Central memory CD8-positive, alpha-beta T cell (primary cell): ENCODE results near the gene LCN1.
"Not testable (repeated sequence)": the region's sequence is repeated elsewhere in the genome, so short reads cannot be mapped to it uniquely, and the experiment has no call there.

ENCODE experiments used
- ATAC-seq: fragments of 150-1000 bp; cut with Tn5 transposase; replicated peaks from 2 replicates; pipeline ENCODE4 v1.10.0; 2022; ENCODE audit warnings: mild to moderate bottlenecking, moderate FRiP score, moderate number of reproducible peaks; ENCODE audit not compliant: poor library complexity, severe bottlenecking; ENCODE audit errors: extremely low read depth
- DNase-seq, 2 donors: peaks; one replicate each; pipeline ENCODE4 v3.0.0; 2021; ENCODE audit warnings: low spot score in 2 of 2
- H3K27ac Mint-ChIP-seq: one replicate; pipeline ENCODE4 v1.8.0; 2022; ENCODE audit warnings: low read depth, mild to moderate bottlenecking, moderate library complexity, mixed read lengths
- H3K27me3 Mint-ChIP-seq: one replicate; pipeline ENCODE4 v1.8.0; 2022; ENCODE audit warnings: mixed read lengths
- H3K36me3 Mint-ChIP-seq: one replicate; pipeline ENCODE4 v1.8.0; 2022; ENCODE audit warnings: mild to moderate bottlenecking, moderate library complexity, mixed read lengths; ENCODE audit not compliant: insufficient read depth
- H3K4me1 Mint-ChIP-seq: one replicate; pipeline ENCODE4 v1.8.0; 2022; ENCODE audit warnings: mixed read lengths
- H3K4me3 Mint-ChIP-seq: one replicate; pipeline ENCODE4 v1.8.0; 2022; ENCODE audit warnings: mild to moderate bottlenecking, moderate library complexity, mixed read lengths
- H3K9me3 Mint-ChIP-seq: one replicate; pipeline ENCODE4 v1.8.0; 2022; ENCODE audit warnings: mixed read lengths

Gene LCN1

DNA sequence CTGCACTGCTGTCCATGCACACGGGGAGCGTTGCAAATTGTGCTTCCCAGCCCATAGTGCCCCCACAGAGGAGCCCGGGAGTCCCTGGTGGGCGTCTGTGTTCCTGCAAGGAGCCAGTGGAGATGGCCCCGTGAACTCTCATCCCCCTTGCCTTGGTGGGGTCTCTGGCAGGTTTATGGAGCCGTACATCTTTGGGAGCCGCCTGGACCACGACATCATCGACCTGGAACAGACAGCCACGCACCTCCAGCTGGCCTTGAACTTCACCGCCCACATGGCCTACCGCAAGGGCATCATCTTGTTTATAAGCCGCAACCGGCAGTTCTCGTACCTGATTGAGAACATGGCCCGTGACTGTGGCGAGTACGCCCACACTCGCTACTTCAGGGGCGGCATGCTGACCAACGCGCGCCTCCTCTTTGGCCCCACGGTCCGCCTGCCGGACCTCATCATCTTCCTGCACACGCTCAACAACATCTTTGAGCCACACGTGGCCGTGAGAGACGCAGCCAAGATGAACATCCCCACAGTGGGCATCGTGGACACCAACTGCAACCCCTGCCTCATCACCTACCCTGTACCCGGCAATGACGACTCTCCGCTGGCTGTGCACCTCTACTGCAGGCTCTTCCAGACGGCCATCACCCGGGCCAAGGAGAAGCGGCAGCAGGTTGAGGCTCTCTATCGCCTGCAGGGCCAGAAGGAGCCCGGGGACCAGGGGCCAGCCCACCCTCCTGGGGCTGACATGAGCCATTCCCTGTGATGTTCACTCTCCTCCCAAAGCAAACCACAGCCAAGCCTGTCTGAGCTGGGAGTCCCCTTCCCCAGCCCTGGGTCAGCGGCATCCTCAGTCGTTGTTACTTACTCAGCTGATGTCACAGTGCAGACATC is 17.6 kb upstream of the LCN1 start:
- Mint-ChIP-seq H3K4me3 (peak overlapping the region; percentile 91), H3K27me3 (no peaks in the 10 kb centered on the region), H3K36me3 (peaks cover 18% of the 10 kb centered on the region), H3K27ac (no peak overlapping the region), H3K9me3 (peaks cover 3% of the 10 kb centered on the region), H3K4me1 (peaks cover 29% of the 10 kb centered on the region)
- no peak for ATAC-seq
- DNase-seq = no peak

DNA sequence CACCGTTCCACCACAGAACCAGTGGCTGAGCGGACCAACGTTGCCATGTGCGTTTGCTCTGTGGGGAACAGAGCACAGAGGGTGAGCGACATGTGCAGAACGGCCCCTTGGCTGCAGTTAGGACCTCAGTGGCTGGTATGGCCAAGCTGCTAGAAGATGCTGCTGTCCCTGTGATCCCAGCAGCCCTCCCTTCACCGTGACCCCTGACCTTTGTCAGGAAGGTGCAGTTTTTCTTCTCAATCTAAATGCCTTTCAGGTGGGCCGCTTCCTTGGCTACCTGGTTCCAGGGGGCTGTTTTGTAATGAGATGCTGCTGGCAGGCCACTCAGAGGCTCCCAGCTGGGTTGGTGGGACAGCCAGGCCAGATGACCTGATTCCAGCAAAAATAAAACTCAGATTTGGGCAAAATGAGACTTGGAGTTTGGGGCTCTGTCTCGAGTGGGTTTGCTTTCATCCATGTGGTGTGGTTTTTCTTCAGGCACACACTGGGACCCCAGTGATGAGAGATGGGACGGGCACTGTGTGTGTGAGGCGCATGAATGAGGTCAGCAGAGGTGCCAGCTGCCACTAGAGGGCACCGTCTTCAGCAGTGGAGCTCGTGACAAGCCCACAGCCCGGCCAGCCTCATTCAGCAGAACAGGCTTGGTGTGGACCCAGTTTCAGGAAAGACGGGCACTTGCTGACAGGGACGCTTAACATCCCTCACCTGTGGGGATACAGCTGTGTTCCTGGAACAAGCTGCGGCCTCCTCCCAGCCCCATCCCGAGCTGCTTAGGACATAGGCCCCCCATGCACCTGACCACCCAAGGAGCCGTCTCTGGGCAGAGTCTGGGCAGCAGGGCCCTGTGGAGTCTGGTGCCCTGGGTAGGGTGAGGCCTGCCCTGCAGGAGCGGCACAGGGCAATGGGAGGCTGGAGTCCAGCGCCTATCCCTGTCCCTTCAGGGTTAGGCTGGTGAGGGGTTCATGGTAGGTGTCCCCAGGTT is 16.7 kb upstream of the LCN1 start:
- H3K27me3 Mint-ChIP-seq = no peaks in the 10 kb centered on the region
- no peak for ATAC-seq
- H3K36me3 Mint-ChIP-seq = peaks cover 15% of the 10 kb centered on the region
- H3K9me3 Mint-ChIP-seq = peaks cover 13% of the 10 kb centered on the region
- H3K27ac Mint-ChIP-seq = no peak overlapping the region
- H3K4me1 Mint-ChIP-seq = peaks cover 25% of the 10 kb centered on the region
- no peak for DNase-seq
- H3K4me3 Mint-ChIP-seq = no peak overlapping the region

DNA sequence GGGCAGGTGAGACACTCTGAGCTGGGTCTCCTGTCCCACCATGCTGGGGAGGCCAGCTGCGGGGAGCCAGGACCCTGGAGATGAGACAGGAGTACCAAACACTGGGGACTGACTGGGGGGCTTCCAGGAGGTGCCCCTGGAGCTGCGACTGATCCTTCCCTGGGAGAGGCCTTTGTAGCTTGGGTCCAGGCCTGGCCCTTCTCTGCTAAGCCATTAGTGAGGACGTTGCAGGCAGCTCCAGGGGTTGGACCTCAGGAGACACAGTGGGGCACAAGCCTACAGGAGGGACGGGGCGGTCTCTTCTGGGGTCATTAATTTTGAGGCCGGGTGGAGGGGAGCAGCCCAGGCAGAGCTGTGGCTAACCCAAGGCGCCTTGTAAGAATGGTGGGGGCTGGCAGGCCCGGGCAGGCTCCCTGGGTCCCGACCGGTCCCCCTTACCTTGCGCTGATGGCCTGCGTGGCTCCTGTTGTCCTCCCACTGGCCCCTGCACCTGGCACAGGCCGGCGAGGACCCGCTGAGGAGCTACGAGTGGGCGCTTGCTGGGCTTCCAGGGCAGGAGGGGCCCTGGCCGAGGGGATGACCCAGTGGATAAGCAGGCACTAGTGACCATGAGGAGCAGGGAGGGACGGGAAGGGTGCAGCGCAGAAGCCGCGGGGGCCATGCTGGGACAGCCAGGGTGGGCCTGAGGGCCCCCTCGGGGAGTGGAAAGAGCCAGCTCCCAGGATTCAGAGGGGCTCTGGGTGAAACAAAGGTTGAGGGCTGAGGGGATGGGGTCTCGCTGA is 15.6 kb upstream of the LCN1 start:
- ATAC-seq (no peak), DNase-seq (no peak)
- peaks cover 13% of the 10 kb centered on the region for H3K9me3 Mint-ChIP-seq
- peaks cover 23% of the 10 kb centered on the region for H3K4me1 Mint-ChIP-seq
- H3K36me3 Mint-ChIP-seq = peaks cover 10% of the 10 kb centered on the region
- no peak overlapping the region for H3K4me3 Mint-ChIP-seq
- H3K27ac Mint-ChIP-seq = no peak overlapping the region
- no peaks in the 10 kb centered on the region for H3K27me3 Mint-ChIP-seq

DNA sequence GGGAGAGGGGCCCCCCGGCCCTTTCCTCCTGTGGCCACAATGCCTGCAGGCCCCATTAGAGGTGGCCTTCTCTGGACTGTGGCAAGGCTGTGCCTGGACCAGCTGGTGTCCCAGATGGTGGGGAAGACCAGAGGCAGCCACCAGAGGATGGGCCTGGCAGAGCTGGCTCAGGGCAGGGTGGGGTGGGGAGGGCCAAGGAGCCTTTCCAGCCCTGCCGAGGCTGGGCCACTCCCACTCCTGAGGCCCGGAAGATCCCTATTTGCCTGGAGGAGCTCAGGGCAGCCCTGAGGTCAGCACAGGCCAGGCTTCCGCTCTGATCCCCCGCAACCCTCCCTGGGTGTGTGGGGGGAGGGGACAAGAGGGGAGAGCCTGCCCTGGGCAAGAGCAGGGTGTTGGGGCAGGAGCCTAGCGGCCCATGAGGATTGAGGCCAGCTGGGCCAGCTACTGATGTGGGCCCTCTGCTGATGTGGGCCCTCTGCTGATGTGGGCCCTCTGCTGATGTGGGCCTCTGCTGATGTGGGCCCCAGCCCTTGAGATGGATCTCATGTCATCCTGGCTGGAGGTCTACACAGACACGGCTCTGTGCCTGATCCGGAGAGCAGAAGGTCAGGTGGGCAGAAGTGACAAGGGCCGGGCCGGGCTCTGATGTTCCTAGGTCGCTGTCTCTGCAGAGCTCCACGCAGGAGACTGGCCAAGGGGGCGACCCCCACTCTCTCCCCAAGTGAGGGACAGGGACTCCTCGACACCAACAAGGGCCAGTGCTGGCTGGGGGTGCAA is 14.7 kb upstream of the LCN1 start:
- H3K27ac Mint-ChIP-seq = no peak overlapping the region
- H3K9me3 Mint-ChIP-seq = peaks cover 13% of the 10 kb centered on the region
- DNase-seq (no peak), ATAC-seq (no peak)
- peaks cover 21% of the 10 kb centered on the region for H3K4me1 Mint-ChIP-seq
- no peaks in the 10 kb centered on the region for H3K27me3 Mint-ChIP-seq
- H3K36me3 Mint-ChIP-seq = peaks cover 9% of the 10 kb centered on the region
- H3K4me3 Mint-ChIP-seq = no peak overlapping the region

DNA sequence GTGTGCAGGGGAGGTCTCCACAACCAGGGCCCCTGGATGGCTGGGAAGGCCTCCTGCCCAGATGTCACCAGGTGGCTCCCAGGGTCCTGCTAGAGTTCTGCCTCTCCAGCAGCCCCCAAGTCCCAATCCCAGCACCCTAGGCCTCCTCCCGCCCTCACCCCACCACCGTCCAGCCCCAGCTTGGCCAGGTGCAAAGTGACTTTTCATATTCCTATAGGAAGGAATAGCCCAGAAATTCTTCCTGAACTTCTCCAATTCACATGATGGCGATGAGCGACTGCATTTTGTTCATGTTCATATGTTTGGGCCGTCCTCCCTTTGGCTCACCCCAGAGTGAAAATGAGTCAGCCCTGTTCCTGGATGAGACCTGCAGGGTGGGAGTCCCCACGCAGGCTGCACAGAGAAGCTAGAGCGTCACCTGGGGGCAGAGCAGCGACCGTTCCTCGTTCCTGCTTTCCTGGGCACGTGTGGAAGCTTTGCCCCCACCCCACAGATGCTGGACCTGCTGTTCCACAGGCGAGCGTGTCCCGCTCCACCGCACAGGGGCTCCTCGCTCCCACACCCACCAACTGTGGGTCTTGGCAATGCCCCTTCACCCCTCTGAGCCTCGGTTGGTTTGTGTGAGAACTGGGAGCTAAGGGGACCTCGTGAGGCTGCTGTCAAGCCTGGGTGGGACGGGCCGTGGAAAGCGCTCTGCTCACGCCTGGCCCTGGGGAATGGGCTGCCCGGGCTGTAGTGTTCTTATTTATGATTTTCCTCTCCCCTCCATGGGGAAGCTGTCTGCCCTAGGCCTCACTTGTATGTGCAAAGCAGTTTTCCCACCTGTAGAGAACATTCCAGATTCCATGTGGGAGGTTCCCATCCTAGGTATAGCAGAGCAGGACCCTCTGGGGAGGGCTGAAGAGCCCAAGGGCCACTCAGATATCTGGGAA is 13.9 kb upstream of the LCN1 start:
- Mint-ChIP-seq H3K4me1 (peaks cover 13% of the 10 kb centered on the region), H3K27ac (no peak overlapping the region), H3K9me3 (peaks cover 13% of the 10 kb centered on the region), H3K36me3 (peaks cover 7% of the 10 kb centered on the region), H3K27me3 (no peaks in the 10 kb centered on the region), H3K4me3 (no peak overlapping the region)
- DNase-seq (no peak), ATAC-seq (no peak)

DNA sequence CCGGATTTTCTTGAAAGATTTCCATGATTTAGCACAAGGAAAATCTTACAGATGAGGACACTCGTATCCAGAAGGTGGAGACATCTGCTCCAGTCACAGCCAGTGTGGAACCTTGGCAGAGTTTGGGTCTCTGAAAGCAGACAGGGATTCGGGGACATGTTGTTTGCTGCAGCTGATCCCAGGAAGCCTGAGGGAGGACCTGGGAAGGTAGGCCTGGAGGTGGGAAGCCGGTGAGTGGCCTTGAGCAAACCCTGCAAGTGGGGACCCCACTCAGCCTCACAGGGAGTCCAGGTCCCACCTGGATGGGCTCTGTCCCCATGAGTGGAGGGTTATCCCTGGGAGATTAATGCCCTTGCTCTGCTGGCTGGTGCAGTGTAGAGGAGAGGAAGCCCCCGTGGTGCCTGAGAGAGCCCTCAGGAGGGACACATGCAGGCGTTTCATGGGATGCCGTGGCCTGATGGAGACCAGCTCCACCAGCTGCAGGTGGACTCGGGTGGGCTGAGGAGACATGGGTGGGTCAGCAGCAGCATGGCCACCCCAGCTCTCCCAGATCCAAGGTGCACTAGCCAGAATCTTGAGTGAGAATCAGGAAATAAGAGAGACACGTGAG is 12.9 kb upstream of the LCN1 start:
- H3K27me3 Mint-ChIP-seq = no peaks in the 10 kb centered on the region
- H3K27ac Mint-ChIP-seq = no peak overlapping the region
- H3K36me3 Mint-ChIP-seq = peaks cover 2% of the 10 kb centered on the region
- peaks cover 13% of the 10 kb centered on the region for H3K9me3 Mint-ChIP-seq
- no peak overlapping the region for H3K4me3 Mint-ChIP-seq
- no peak for ATAC-seq
- peaks cover 4% of the 10 kb centered on the region for H3K4me1 Mint-ChIP-seq
- no peak for DNase-seq

DNA sequence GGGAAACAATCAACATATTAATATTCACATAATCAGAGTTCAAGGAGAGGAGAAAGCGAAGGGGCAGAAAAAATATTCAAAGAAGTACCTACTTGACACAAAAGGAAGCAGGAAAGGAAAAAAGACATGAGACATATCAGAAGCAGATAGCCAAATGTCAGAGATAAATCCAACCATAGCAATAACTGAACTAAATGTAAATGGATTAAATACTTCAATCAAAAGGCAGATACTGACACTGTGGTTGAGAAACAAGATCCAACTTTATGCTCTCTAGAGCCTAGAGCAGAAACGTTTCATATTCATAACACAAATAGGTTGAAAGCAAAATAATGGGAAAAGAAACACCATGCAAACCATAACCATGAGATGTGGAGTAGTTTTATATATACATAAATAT is 11.8 kb upstream of the LCN1 start:
- H3K4me1 Mint-ChIP-seq = no peaks in the 10 kb centered on the region
- peaks cover 2% of the 10 kb centered on the region for H3K36me3 Mint-ChIP-seq
- H3K9me3 Mint-ChIP-seq = peaks cover 13% of the 10 kb centered on the region
- DNase-seq (no peak), ATAC-seq (no peak)
- H3K27me3 Mint-ChIP-seq = no peaks in the 10 kb centered on the region
- H3K27ac Mint-ChIP-seq = no peak overlapping the region
- no peak overlapping the region for H3K4me3 Mint-ChIP-seq

DNA sequence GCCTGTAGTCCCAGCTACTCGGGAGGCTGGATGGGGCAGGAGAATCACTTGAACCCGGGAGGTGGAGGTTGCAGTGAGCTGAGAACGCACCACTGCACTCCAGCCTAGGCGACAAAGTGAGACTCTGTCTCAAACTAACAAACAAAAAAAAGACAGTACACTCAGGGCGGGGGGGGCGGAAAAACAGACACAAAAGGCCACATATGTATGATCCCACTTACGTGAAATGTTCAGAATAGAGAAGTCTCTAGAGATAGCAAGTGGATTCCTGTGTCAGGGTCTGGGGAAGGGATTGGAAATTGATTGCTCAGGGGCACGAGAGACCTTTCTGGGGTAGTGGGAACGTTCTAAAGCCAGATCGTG is 9.0 kb upstream of the LCN1 start:
- Mint-ChIP-seq H3K27ac (no peak overlapping the region), H3K4me3 (no peak overlapping the region), H3K9me3 (peaks cover 13% of the 10 kb centered on the region), H3K27me3 (peaks cover 3% of the 10 kb centered on the region), H3K4me1 (no peaks in the 10 kb centered on the region), H3K36me3 (no peaks in the 10 kb centered on the region)
- ATAC-seq (no peak), DNase-seq (no peak)

DNA sequence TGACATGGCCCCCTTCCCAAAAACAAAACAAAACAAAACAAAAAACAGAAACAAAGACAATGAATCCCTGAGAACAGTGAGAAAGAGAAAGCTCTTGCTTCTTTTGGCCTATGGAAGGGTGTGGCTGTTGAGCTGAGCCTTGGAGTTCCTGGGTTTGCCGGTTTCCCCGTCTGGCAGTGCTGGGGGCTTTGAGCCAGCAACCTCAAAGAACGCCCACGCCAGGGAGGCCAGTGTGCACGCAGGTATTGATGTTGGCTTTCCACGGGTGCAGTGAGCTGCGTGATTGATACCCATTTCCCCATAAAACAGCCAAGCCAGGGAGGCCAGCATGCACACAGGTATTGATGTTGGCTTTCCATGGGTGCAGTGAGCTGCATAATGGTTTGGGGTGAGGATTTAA is 8.3 kb upstream of the LCN1 start:
- Mint-ChIP-seq H3K4me1 (no peaks in the 10 kb centered on the region), H3K4me3 (no peak overlapping the region), H3K27ac (no peak overlapping the region), H3K27me3 (peaks cover 10% of the 10 kb centered on the region), H3K36me3 (no peaks in the 10 kb centered on the region), H3K9me3 (peaks cover 13% of the 10 kb centered on the region)
- no peak for DNase-seq
- ATAC-seq = no peak

DNA sequence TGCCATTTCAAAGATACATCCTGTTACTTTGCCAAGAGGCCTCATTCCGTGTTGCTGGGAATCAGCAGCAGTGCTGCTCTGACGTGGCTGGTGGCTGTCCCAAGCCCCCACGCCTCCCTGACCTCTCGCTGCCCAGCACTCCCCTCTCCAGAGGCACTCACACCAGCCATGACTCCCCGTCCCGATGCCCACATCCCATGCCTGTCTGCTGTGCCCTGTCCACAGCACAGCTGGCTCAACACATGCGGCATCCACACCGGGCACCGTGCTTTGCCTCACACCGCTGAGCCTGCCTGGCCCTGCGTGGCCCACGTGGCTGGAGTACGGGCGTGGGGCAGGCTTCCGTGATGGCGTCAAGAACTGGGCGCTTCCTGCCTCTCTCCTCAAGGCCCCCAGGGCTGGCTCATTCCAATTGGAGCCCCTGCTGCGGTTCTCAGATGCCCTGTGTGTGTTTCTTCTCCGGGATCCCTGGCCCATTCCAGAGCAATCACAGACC is 7.8 kb upstream of the LCN1 start:
- DNase-seq (no peak), ATAC-seq (no peak)
- Mint-ChIP-seq H3K27me3 (peaks cover 11% of the 10 kb centered on the region), H3K27ac (no peak overlapping the region), H3K9me3 (peaks cover 12% of the 10 kb centered on the region), H3K36me3 (no peaks in the 10 kb centered on the region), H3K4me1 (no peaks in the 10 kb centered on the region), H3K4me3 (no peak overlapping the region)

DNA sequence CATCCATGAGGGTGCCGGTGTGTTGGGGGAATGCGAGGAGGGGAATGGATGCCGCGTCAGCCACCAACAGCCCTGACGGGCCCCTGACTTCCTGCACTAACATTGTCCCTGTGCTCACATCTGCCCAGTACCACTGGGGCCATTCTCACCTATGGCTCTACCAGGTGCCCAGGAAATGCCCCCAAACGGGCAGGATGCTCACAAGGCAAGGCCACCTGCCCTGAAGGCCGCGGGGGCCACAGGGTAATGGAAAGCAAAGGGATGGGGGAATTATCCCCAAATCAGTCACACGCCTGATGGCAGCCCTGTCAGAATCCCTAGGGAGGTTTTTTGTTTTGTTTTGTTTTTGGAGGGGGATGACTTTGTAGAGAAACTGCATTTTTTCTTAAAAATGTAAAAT is 7.3 kb upstream of the LCN1 start:
- H3K27ac Mint-ChIP-seq = not testable (repeated sequence)

More for the DNA sequence above, 7.3 kb upstream of the LCN1 start:
- not testable (repeated sequence) for H3K4me1 Mint-ChIP-seq, H3K9me3 Mint-ChIP-seq, ATAC-seq, H3K4me3 Mint-ChIP-seq, H3K36me3 Mint-ChIP-seq, DNase-seq
- peaks cover 11% of the 10 kb centered on the region for H3K27me3 Mint-ChIP-seq
